HepG2 (cell line): ENCODE results near the gene INO80. TPM values are rescaled to one million over a fixed set of nuclear protein-coding genes. Genes with fewer than 3 reads are reported as not detected.

Source experiments
- FOSL2 ChIP-seq: sonication (generic); formaldehyde crosslinking; IDR thresholded peaks from 2 replicates; pipeline ENCODE4 v1.4.0; 2020; ENCODE audit warnings: missing genetic modification reagents
- GZF1 ChIP-seq: sonication (generic); formaldehyde crosslinking; IDR thresholded peaks from 2 replicates; pipeline ENCODE4 v1.5.1; 2020; ENCODE audit warnings: mild to moderate bottlenecking, missing genetic modification reagents
- KAT7 ChIP-seq: IDR thresholded peaks from 2 replicates; pipeline ENCODE4 v1.6.1; 2018; ENCODE audit warnings: borderline replicate concordance, missing compliant biosample characterization
- MATR3 ChIP-seq: sonication (generic); formaldehyde crosslinking; IDR thresholded peaks from 2 replicates; pipeline ENCODE4 v1.4.0; 2020; ENCODE audit warnings: missing genetic modification reagents
- MXI1 ChIP-seq: IDR thresholded peaks from 3 replicates; pipeline ENCODE4 v1.6.1; 2012; ENCODE audit warnings: low read depth, low read length, inconsistent platforms, borderline replicate concordance
- MYC ChIP-seq: sonication (generic); formaldehyde crosslinking; IDR thresholded peaks from 2 replicates; pipeline ENCODE4 v1.9.0; 2021; ENCODE audit warnings: missing genetic modification reagents, borderline replicate concordance
- NFIC ChIP-seq: IDR thresholded peaks from 2 replicates; pipeline ENCODE4 v1.6.1; 2012; ENCODE audit warnings: mild to moderate bottlenecking, low read length, inconsistent platforms
- NKX3-1 ChIP-seq: sonication (generic); formaldehyde crosslinking; IDR thresholded peaks from 2 replicates; pipeline ENCODE4 v1.5.0; 2020; ENCODE audit warnings: missing genetic modification reagents
- PAWR ChIP-seq: sonication (generic); formaldehyde crosslinking; IDR thresholded peaks from 2 replicates; pipeline ENCODE4 v1.4.0; 2020; ENCODE audit warnings: missing genetic modification reagents, mild to moderate bottlenecking, borderline replicate concordance
- SALL1 ChIP-seq: sonication (generic); formaldehyde crosslinking; IDR thresholded peaks from 2 replicates; pipeline ENCODE4 v1.8.0; 2022; ENCODE audit warnings: mild to moderate bottlenecking, missing genetic modification reagents
- TCF7 ChIP-seq: sonication (generic); IDR thresholded peaks from 2 replicates; pipeline ENCODE4 v1.6.1; 2016; ENCODE audit warnings: antibody characterized with exemption, low read depth
- TGIF2 ChIP-seq: IDR thresholded peaks from 2 replicates; pipeline ENCODE4 v1.6.1; 2016; ENCODE audit warnings: control low read depth, missing compliant biosample characterization
- YEATS4 ChIP-seq: sonication (generic); formaldehyde crosslinking; IDR thresholded peaks from 2 replicates; pipeline ENCODE4 v1.4.0; 2020; ENCODE audit warnings: missing genetic modification reagents, borderline replicate concordance
- ZBTB42 ChIP-seq: sonication (generic); formaldehyde crosslinking; IDR thresholded peaks from 2 replicates; pipeline ENCODE4 v1.5.0; 2020; ENCODE audit warnings: mild to moderate bottlenecking, missing genetic modification reagents
- ZFX ChIP-seq: sonication (generic); formaldehyde crosslinking; IDR thresholded peaks from 2 replicates; pipeline ENCODE4 v1.4.0; 2020; ENCODE audit warnings: mild to moderate bottlenecking, low read depth, missing genetic modification reagents, moderate library complexity
- ZNF329 ChIP-seq: sonication (generic); formaldehyde crosslinking; IDR thresholded peaks from 2 replicates; pipeline ENCODE4 v1.9.0; 2021; ENCODE audit warnings: low read depth, mild to moderate bottlenecking, missing genetic modification reagents
- ZNF468 ChIP-seq: sonication (generic); formaldehyde crosslinking; IDR thresholded peaks from 2 replicates; pipeline ENCODE4 v1.8.0; 2022; ENCODE audit warnings: mild to moderate bottlenecking, moderate library complexity, missing genetic modification reagents
- ZNF549 ChIP-seq: sonication (generic); formaldehyde crosslinking; IDR thresholded peaks from 2 replicates; pipeline ENCODE4 v1.5.0; 2020; ENCODE audit warnings: missing genetic modification reagents
- ZNF629 ChIP-seq: sonication (generic); formaldehyde crosslinking; conservative IDR thresholded peaks from 2 replicates; pipeline ENCODE4 v1.5.0; 2020; ENCODE audit warnings: missing genetic modification reagents
- ZNF720 ChIP-seq: sonication (generic); formaldehyde crosslinking; IDR thresholded peaks from 2 replicates; pipeline ENCODE4 v1.4.0; 2020; ENCODE audit warnings: missing genetic modification reagents
- ZNF772 ChIP-seq: sonication (generic); formaldehyde crosslinking; IDR thresholded peaks from 2 replicates; pipeline ENCODE4 v1.5.0; 2020; ENCODE audit warnings: mild to moderate bottlenecking, missing genetic modification reagents
- ZNF83 ChIP-seq: sonication (generic); formaldehyde crosslinking; IDR thresholded peaks from 2 replicates; pipeline ENCODE4 v1.4.0; 2020; ENCODE audit warnings: missing genetic modification reagents, mild to moderate bottlenecking, borderline replicate concordance
- ZSCAN9 ChIP-seq: IDR thresholded peaks from 2 replicates; pipeline ENCODE4 v1.6.1; 2016; ENCODE audit warnings: borderline replicate concordance
- polyA plus RNA-seq, 8 experiments: library from polyadenylated mRNA; depleted of rRNA in 3 of 8; stranded (reverse) in 7 of 8; unstranded in 1 of 8; fragments of >200 nt; fragmentation: Illumina TruSeq in 4 of 8; extraction: Trizol in 4 of 8; gene quantifications; 2 replicates each; pipeline versions ENCODE4 v1.2.1 to v1.2.3, GENCODE V29; 2011 to 2016; ENCODE audit warnings: low read depth in 4 of 8, missing spikeins in 1 of 8, mixed read lengths in 1 of 8; ENCODE audit not compliant: insufficient read depth in 1 of 8
- total RNA-seq, 5 experiments: library from RNA; depleted of rRNA; stranded (reverse); fragments of >200 nt; fragmentation: Illumina TruSeq; extraction: Trizol; gene quantifications; 2 replicates each; pipeline ENCODE4 v1.2.3, GENCODE V29; 2016; ENCODE audit warnings: low read depth in 1 of 5
- TF ChIP-seq, protein P1 (sequence below): sonication (generic); formaldehyde crosslinking; IDR thresholded peaks from 2 replicates; pipeline ENCODE4 v1.5.1; 2020; ENCODE audit warnings: missing genetic modification reagents, mild to moderate bottlenecking, borderline replicate concordance
- TF ChIP-seq, protein P2 (sequence below): sonication (generic); formaldehyde crosslinking; IDR thresholded peaks from 2 replicates; pipeline ENCODE4 v1.5.0; 2020; ENCODE audit warnings: mild to moderate bottlenecking, missing genetic modification reagents
- TF ChIP-seq, protein P3 (sequence below): sonication (generic); formaldehyde crosslinking; IDR thresholded peaks from 2 replicates; pipeline ENCODE4 v1.5.0; 2020; ENCODE audit warnings: missing genetic modification reagents
- TF ChIP-seq, protein P4 (sequence below): sonication (generic); formaldehyde crosslinking; IDR thresholded peaks from 2 replicates; pipeline ENCODE4 v1.4.0; 2020; ENCODE audit warnings: mild to moderate bottlenecking, missing genetic modification reagents

The INO80 gene
- total and polyA plus RNA-seq, 2 of the 13 experiments (the other 11 are each of a cell fraction or from before 2014, with no cell fraction given): 3.6 to 14.8 TPM

DNA sequence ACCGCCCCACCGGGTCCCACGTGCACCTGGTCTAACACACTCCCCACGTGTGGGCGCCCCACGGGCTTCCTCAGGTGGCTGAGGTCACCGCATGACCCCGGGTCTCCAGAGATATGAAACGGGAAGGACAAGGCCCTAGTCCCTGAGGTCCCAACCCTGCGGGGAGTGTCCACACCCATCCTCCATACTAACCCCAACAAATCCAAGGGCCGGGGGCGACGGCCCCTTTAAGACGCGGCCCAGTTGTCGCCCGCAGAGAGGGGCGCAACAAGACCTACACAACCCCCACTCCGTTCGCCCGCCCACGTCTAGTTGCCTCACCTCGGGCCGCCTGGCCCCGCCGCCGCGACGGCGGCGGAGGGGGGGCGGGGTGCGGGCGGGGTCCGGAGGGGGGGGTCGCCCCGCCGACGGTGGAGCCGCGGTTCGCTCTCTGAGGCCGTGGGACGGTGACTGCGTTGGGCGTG is 396 bp downstream of the INO80 start (continued):
- TF ChIP-seq, protein P1, sequence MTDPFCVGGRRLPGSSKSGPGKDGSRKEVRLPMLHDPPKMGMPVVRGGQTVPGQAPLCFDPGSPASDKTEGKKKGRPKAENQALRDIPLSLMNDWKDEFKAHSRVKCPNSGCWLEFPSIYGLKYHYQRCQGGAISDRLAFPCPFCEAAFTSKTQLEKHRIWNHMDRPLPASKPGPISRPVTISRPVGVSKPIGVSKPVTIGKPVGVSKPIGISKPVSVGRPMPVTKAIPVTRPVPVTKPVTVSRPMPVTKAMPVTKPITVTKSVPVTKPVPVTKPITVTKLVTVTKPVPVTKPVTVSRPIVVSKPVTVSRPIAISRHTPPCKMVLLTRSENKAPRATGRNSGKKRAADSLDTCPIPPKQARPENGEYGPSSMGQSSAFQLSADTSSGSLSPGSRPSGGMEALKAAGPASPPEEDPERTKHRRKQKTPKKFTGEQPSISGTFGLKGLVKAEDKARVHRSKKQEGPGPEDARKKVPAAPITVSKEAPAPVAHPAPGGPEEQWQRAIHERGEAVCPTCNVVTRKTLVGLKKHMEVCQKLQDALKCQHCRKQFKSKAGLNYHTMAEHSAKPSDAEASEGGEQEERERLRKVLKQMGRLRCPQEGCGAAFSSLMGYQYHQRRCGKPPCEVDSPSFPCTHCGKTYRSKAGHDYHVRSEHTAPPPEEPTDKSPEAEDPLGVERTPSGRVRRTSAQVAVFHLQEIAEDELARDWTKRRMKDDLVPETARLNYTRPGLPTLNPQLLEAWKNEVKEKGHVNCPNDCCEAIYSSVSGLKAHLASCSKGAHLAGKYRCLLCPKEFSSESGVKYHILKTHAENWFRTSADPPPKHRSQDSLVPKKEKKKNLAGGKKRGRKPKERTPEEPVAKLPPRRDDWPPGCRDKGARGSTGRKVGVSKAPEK (CRISPR knock-in tag): no peak
- peak; percentile 93; the same call in 1 of the 3 replicates for TF ChIP-seq MXI1
- no peak for TF ChIP-seq PAWR
- peak; percentile 89 for TF ChIP-seq MYC (CRISPR knock-in tag)
- TF ChIP-seq ZNF549 (CRISPR knock-in tag): no peak
- no peak for TF ChIP-seq ZNF772 (CRISPR knock-in tag)
- no peak for TF ChIP-seq TGIF2
- TF ChIP-seq ZNF629 (CRISPR knock-in tag): 0 out of 2 replicates have a peak, but pooled peaks have one; percentile 5
- TF ChIP-seq ZSCAN9 (CRISPR knock-in tag): no peak
- TF ChIP-seq ZNF468: no peak
- TF ChIP-seq ZNF720 (CRISPR knock-in tag): no peak
- no peak for TF ChIP-seq NFIC
- no peak for TF ChIP-seq MATR3 (CRISPR knock-in tag)
- no peak for TF ChIP-seq ZNF83 (CRISPR knock-in tag)
- 0 out of 2 replicates have a peak, but pooled peaks have one; percentile 29 for TF ChIP-seq NKX3-1 (CRISPR knock-in tag)
- TF ChIP-seq KAT7 (CRISPR knock-in tag): no peak
- TF ChIP-seq, protein P2, sequence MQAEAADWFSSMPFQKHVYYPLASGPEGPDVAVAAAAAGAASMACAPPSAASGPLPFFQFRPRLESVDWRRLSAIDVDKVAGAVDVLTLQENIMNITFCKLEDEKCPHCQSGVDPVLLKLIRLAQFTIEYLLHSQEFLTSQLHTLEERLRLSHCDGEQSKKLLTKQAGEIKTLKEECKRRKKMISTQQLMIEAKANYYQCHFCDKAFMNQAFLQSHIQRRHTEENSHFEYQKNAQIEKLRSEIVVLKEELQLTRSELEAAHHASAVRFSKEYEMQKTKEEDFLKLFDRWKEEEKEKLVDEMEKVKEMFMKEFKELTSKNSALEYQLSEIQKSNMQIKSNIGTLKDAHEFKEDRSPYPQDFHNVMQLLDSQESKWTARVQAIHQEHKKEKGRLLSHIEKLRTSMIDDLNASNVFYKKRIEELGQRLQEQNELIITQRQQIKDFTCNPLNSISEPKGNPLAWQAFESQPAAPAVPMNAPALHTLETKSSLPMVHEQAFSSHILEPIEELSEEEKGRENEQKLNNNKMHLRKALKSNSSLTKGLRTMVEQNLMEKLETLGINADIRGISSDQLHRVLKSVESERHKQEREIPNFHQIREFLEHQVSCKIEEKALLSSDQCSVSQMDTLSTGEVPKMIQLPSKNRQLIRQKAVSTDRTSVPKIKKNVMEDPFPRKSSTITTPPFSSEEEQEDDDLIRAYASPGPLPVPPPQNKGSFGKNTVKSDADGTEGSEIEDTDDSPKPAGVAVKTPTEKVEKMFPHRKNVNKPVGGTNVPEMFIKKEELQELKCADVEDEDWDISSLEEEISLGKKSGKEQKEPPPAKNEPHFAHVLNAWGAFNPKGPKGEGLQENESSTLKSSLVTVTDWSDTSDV (CRISPR knock-in tag): 0 out of 2 replicates have a peak, but pooled peaks have one; percentile 35
- peak; percentile 63; the same call in 1 of the 2 replicates for TF ChIP-seq ZFX
- peak; percentile 46 for TF ChIP-seq SALL1 (CRISPR knock-in tag)
- no peak for TF ChIP-seq FOSL2
- no peak for TF ChIP-seq GZF1 (CRISPR knock-in tag)
- TF ChIP-seq YEATS4 (CRISPR knock-in tag): peak; percentile 73; the same call in 1 of the 2 replicates
- peak; percentile 24; the same call in 1 of the 2 replicates for TF ChIP-seq ZBTB42 (CRISPR knock-in tag)
- 0 out of 2 replicates have a peak, but pooled peaks have one; percentile 3 for TF ChIP-seq ZNF329
- TF ChIP-seq, protein P3, sequence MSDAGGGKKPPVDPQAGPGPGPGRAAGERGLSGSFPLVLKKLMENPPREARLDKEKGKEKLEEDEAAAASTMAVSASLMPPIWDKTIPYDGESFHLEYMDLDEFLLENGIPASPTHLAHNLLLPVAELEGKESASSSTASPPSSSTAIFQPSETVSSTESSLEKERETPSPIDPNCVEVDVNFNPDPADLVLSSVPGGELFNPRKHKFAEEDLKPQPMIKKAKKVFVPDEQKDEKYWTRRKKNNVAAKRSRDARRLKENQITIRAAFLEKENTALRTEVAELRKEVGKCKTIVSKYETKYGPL: no peak
- TF ChIP-seq, protein P4, sequence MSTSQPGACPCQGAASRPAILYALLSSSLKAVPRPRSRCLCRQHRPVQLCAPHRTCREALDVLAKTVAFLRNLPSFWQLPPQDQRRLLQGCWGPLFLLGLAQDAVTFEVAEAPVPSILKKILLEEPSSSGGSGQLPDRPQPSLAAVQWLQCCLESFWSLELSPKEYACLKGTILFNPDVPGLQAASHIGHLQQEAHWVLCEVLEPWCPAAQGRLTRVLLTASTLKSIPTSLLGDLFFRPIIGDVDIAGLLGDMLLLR (CRISPR knock-in tag): peak; percentile 86; the same call in 1 of the 2 replicates
- no peak for TF ChIP-seq TCF7
